ENCODE results near the gene DPYSL5.

DNA sequence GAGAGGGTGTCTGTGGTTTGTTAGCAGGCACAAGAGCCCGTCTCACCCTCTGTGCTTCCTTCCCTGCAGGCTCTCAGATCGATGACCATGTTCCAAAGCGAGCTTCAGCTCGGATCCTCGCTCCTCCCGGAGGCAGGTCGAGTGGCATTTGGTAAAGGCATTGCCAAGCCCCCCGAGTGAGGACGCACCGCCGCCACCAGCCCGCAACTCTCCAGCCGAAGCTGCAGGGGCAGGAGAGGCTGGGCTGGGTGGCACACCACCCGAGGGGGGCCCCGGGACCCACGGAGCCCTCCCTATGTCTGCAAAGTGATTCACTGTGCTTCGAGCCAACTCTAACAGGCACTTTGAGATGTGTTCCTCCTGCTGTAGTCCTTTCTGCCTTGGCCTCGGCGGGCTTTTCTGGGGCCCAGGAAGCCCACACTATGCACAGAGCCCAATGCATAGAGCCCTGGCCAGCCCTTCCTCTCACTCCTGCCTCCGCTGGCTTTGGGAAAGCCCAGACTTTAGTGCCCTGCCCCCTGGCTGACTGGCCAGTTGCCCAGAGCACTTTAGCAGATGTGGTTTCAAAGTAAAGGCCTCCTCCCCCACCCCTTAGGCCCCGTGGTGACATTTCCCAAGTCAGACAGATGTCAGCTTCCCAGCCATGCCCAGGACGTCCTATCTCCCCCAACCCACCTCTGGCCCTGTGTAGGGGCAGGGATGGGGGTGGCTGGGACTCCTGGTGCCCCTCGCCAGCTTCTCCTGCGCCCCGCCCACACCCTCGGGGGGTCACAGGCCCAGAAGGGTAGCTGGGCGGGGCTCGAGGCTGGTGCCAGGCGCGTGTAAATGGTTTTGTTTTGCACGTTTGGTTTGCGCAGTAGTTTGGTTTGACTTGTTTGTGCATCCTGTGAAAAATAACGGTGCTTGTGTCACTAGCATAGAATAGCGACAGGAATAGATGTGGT is 99.2 kb downstream of the DPYSL5 start:
- TF ChIP-seq POLR2A (IDR thresholded peaks at IDR 0.05; ENCODE audit: low read depth, low read length) (no peak), POLR2AphosphoS5 (IDR thresholded peaks at IDR 0.05; ENCODE audit: low read depth, low read length) (no peak), SPI1 (IDR thresholded peaks at IDR 0.05; ENCODE audit: low read depth, low read length) (no peak)
